Vagina (tissue), 2 donors: ENCODE results near the gene NUP93. TPM values are rescaled to one million over a fixed set of nuclear protein-coding genes. Genes with fewer than 3 reads are reported as not detected.

Source experiments
- DNase-seq, 2 donors: peaks; one replicate each; pipeline ENCODE4 v3.0.0-alpha.2; 2017; ENCODE audit errors: extremely low spot score in 2 of 2
- H3K27ac ChIP-seq: fragments of 200-600 bp; sonication (generic); one replicate; pipeline ENCODE4 v1.5.1; 2019
- H3K27me3 ChIP-seq: fragments of 200-600 bp; sonication (generic); one replicate; pipeline ENCODE4 v1.5.1; 2019
- H3K36me3 ChIP-seq, 2 donors: fragments of 200-600 bp; sonication (generic); one replicate each; pipeline ENCODE4 v1.5.1; 2017 to 2019
- H3K4me1 ChIP-seq: fragments of 200-600 bp; sonication (generic); one replicate; pipeline ENCODE4 v1.5.1; 2019
- H3K4me3 ChIP-seq, 2 donors: fragments of 200-600 bp; sonication (generic); 1 replicate in 1 of 2; 2 replicates in 1 of 2; pipeline ENCODE4 v1.5.1; 2016 to 2019
- H3K9me3 ChIP-seq: fragments of 200-600 bp; sonication (generic); one replicate; pipeline ENCODE4 v1.5.1; 2019
- CTCF ChIP-seq, 3 experiments: fragments of 450-650 bp in 2 of 3; fragments of 200-600 bp in 1 of 3; sonication (generic) in 1 of 3; IDR thresholded peaks; one replicate each; pipeline ENCODE4 v1.5.1; 2017 to 2019; ENCODE audit warnings: antibody characterized with exemption in 3 of 3, mild to moderate bottlenecking in 2 of 3, moderate library complexity in 2 of 3
- POLR2A ChIP-seq, 2 donors: fragments of 450-650 bp; IDR thresholded peaks; one replicate each; pipeline ENCODE4 v1.6.1; 2017; ENCODE audit warnings: antibody characterized with exemption in 2 of 2, mild to moderate bottlenecking in 2 of 2, moderate library complexity in 2 of 2
- POLR2AphosphoS5 ChIP-seq, 2 donors: sonication (generic); formaldehyde crosslinking; IDR thresholded peaks; one replicate each; pipeline ENCODE4 v1.9.0; 2017; ENCODE audit warnings: antibody characterized with exemption in 2 of 2, mild to moderate bottlenecking in 2 of 2, low read depth in 1 of 2; ENCODE audit not compliant: insufficient read depth in 1 of 2
- intact Hi-C: fragments of 100-400 bp; cut with DNase I; formaldehyde crosslinking; loops from one replicate; pipeline ENCODE4 v1.15.1; 2023
- total RNA-seq: library from RNA; depleted of rRNA; stranded (reverse); fragments of >200 nt; gene quantifications from one replicate; pipeline ENCODE4 v1.2.3, GENCODE V29; 2016

NUP93 gene
- total RNA-seq, 1 donor from 2014 or later = 43.7 TPM

GRCh38 chr16:56774016-56774680 lies 44.2 kb downstream of the NUP93 start:
- no peaks in the 10 kb centered on the region for H3K27me3 ChIP-seq
- no peak overlapping the region for H3K4me3 ChIP-seq
- no peak overlapping the region for H3K27ac ChIP-seq
- intact Hi-C loops = no loop called here
- peaks cover 53% of the 10 kb centered on the region for H3K4me1 ChIP-seq
- DNase-seq = no peak
- no peaks in the 10 kb centered on the region for H3K36me3 ChIP-seq
- TF ChIP-seq CTCF (IDR thresholded peaks at IDR 0.05) (no peak), POLR2A (IDR thresholded peaks at IDR 0.05) (no peak), POLR2AphosphoS5 (IDR thresholded peaks at IDR 0.05; ENCODE audit: insufficient read depth in 1 of 2, low read depth in 1 of 2) (no peak)
- no peaks in the 10 kb centered on the region for H3K9me3 ChIP-seq

- H3K4me3 ChIP-seq = no peak overlapping the region
- no peak overlapping the region for H3K27ac ChIP-seq
- intact Hi-C loops = no loop called here
- TF ChIP-seq CTCF (IDR thresholded peaks at IDR 0.05) (no peak), POLR2AphosphoS5 (IDR thresholded peaks at IDR 0.05; ENCODE audit: insufficient read depth in 1 of 2, low read depth in 1 of 2) (no peak), POLR2A (IDR thresholded peaks at IDR 0.05) (no peak)
- H3K27me3 ChIP-seq = no peaks in the 10 kb centered on the region
- H3K36me3 ChIP-seq = no peaks in the 10 kb centered on the region
- H3K9me3 ChIP-seq = no peaks in the 10 kb centered on the region
- DNase-seq = no peak
- H3K4me1 ChIP-seq = peaks cover 43% of the 10 kb centered on the region
Measured at GRCh38 chr16:56775162-56775561, 45.2 kb downstream of the NUP93 start.

- no peak for DNase-seq
- Histone ChIP-seq H3K4me3 (no peak overlapping the region), H3K27me3 (no peaks in the 10 kb centered on the region), H3K27ac (peak overlapping the region; percentile 28), H3K36me3 (no peaks in the 10 kb centered on the region), H3K4me1 (peaks cover 36% of the 10 kb centered on the region), H3K9me3 (no peaks in the 10 kb centered on the region)
- TF ChIP-seq POLR2A (IDR thresholded peaks at IDR 0.05) (no peak), CTCF (IDR thresholded peaks at IDR 0.05) (no peak), POLR2AphosphoS5 (IDR thresholded peaks at IDR 0.05; ENCODE audit: insufficient read depth in 1 of 2, low read depth in 1 of 2) (no peak)
- intact Hi-C loops = no loop called here
Measured at GRCh38 chr16:56776562-56776961, 46.6 kb downstream of the NUP93 start.

- no peaks in the 10 kb centered on the region for H3K27me3 ChIP-seq
- H3K4me3 ChIP-seq = no peak overlapping the region
- intact Hi-C loops = no loop called here
- peak overlapping the region; percentile 28 for H3K27ac ChIP-seq
- no peak for TF ChIP-seq POLR2A (IDR thresholded peaks at IDR 0.05)
- TF ChIP-seq CTCF (IDR thresholded peaks at IDR 0.05) = no peak
- no peak for TF ChIP-seq POLR2AphosphoS5 (IDR thresholded peaks at IDR 0.05; ENCODE audit: insufficient read depth in 1 of 2, low read depth in 1 of 2)
- H3K36me3 ChIP-seq = no peaks in the 10 kb centered on the region
- DNase-seq = no peak
- no peaks in the 10 kb centered on the region for H3K9me3 ChIP-seq
- peaks cover 32% of the 10 kb centered on the region for H3K4me1 ChIP-seq
Measured at GRCh38 chr16:56777001-56777400, 47.1 kb downstream of the NUP93 start.

GRCh38 chr16:56777482-56777881 lies 47.6 kb downstream of the NUP93 start:
- intact Hi-C loops = no loop called here

More at GRCh38 chr16:56777482-56777881, 47.6 kb downstream of the NUP93 start:
- Histone ChIP-seq H3K4me3 (no peak overlapping the region), H3K9me3 (no peaks in the 10 kb centered on the region), H3K4me1 (peaks cover 27% of the 10 kb centered on the region), H3K27ac (peak overlapping the region; percentile 28), H3K36me3 (no peaks in the 10 kb centered on the region), H3K27me3 (no peaks in the 10 kb centered on the region)
- DNase-seq = no peak
- no peak for TF ChIP-seq CTCF (IDR thresholded peaks at IDR 0.05)
- no peak for TF ChIP-seq POLR2AphosphoS5 (IDR thresholded peaks at IDR 0.05; ENCODE audit: insufficient read depth in 1 of 2, low read depth in 1 of 2)
